Measurements from ENCODE around the gene IBSP.

DNA sequence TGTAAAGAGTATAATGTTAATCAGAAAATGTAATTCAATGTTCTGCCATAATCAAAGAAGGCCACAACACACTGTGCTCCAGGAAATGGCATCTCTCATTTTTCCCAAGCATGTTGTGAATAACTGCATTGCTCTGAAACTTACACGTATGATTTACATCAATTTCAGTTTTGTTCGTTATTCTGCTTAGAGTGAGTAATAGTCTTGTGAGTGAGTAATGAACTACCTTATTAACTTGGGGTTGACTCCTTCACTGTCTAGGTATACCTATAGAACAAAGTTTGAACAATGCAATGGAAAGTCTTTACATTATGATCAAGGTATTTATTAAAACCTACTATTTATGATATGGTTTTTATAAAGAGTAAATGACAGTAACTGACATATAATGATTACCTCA lies 17.8 kb upstream of the IBSP start:
- TF ChIP-seq CTCF (IDR thresholded peaks at IDR 0.05): no peak
- TF ChIP-seq POLR2AphosphoS5 (IDR thresholded peaks at IDR 0.05): no peak
- TF ChIP-seq POLR2A (IDR thresholded peaks at IDR 0.05): no peak
- no peak for TF ChIP-seq EP300 (IDR thresholded peaks at IDR 0.05)

Data from suprapubic skin (tissue), 4 donors.